Prostate gland (tissue), 2 donors: ENCODE results near the gene ZC3H12A. TPM values are rescaled to one million over a fixed set of nuclear protein-coding genes. Genes with fewer than 3 reads are reported as not detected.

ENCODE experiments used
- DNase-seq: peaks from one replicate; pipeline ENCODE4 v3.0.0-alpha.2; 2019; ENCODE audit warnings: low spot score
- H3K27ac ChIP-seq, 2 donors: fragments of 200-600 bp; sonication (generic); 2 replicates each; pipeline ENCODE4 v1.5.1; 2017 to 2019
- H3K27me3 ChIP-seq: fragments of 200-600 bp; sonication (generic); replicated peaks from 2 replicates; pipeline ENCODE4 v1.5.1; 2019; ENCODE audit not compliant: insufficient read depth
- H3K36me3 ChIP-seq, 2 donors: fragments of 200-600 bp; sonication (generic); 1 replicate in 1 of 2; 2 replicates in 1 of 2; pipeline versions ENCODE4 v1.5.1 to v1.8.1; 2017 to 2019
- H3K4me1 ChIP-seq: fragments of 200-600 bp; sonication (generic); replicated peaks from 2 replicates; pipeline ENCODE4 v1.5.1; 2019
- H3K4me3 ChIP-seq, 2 donors: fragments of 200-600 bp; sonication (generic); 2 replicates each; pipeline ENCODE4 v1.5.1; 2017 to 2019
- H3K9me3 ChIP-seq: fragments of 200-600 bp; sonication (generic); 2 replicates; pipeline ENCODE4 v1.5.1; 2017
- POLR2A ChIP-seq: fragments of 450-650 bp; IDR thresholded peaks from one replicate; pipeline ENCODE4 v1.6.1; 2016; ENCODE audit warnings: antibody characterized with exemption, mild to moderate bottlenecking
- POLR2AphosphoS5 ChIP-seq: sonication (generic); formaldehyde crosslinking; IDR thresholded peaks from one replicate; pipeline ENCODE4 v1.6.1; 2017; ENCODE audit warnings: antibody characterized with exemption
- WGBS: methylation state at CpG from one replicate; pipeline ENCODE4 v1.1.5; 2018; 5-methylcytosine and 5-hydroxymethylcytosine counted together
- intact Hi-C: fragments of 100-400 bp; cut with DNase I; formaldehyde crosslinking; loops from one replicate; pipeline ENCODE4 v1.14.2; 2022
- total RNA-seq, 2 donors: library from RNA; depleted of rRNA; stranded (reverse); fragments of >200 nt; gene quantifications; one replicate each; pipeline ENCODE4 v1.1.0, GENCODE V29; 2016
- TF ChIP-seq, protein P1 (sequence below), 4 experiments: fragments of 200-600 bp in 2 of 4; fragments of 450-650 bp in 2 of 4; sonication (generic) in 2 of 4; IDR thresholded peaks; 1 replicate in 3 of 4; 2 replicates in 1 of 4; pipeline ENCODE4 v1.5.1; 2016 to 2019; ENCODE audit warnings: antibody characterized with exemption in 4 of 4, mild to moderate bottlenecking in 2 of 4, moderate library complexity in 2 of 4

Gene ZC3H12A
- total RNA-seq, 2 donors from 2014 or later: 74.4 to 97.1 TPM

- no peak for DNase-seq
- WGBS: 61% methylated on average over 3 of the region's 3 CpGs
- H3K4me1 ChIP-seq: peaks cover 2% of the 10 kb centered on the region
- peak overlapping the region; percentile 19 to 20 for H3K27ac ChIP-seq
- H3K27me3 ChIP-seq: no peaks in the 10 kb centered on the region
- TF ChIP-seq POLR2AphosphoS5 (peak; percentile 57), POLR2A (no peak)
- TF ChIP-seq, protein P1, sequence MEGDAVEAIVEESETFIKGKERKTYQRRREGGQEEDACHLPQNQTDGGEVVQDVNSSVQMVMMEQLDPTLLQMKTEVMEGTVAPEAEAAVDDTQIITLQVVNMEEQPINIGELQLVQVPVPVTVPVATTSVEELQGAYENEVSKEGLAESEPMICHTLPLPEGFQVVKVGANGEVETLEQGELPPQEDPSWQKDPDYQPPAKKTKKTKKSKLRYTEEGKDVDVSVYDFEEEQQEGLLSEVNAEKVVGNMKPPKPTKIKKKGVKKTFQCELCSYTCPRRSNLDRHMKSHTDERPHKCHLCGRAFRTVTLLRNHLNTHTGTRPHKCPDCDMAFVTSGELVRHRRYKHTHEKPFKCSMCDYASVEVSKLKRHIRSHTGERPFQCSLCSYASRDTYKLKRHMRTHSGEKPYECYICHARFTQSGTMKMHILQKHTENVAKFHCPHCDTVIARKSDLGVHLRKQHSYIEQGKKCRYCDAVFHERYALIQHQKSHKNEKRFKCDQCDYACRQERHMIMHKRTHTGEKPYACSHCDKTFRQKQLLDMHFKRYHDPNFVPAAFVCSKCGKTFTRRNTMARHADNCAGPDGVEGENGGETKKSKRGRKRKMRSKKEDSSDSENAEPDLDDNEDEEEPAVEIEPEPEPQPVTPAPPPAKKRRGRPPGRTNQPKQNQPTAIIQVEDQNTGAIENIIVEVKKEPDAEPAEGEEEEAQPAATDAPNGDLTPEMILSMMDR (IDR thresholded peaks at IDR 0.05): peak in 1 of 4 experiments; percentile 57
- intact Hi-C loops: loop anchor here (5.0 kb wide), 1 partner anchor 224 kb away; no protein-coding TSS in a partner anchor
- no peak overlapping the region for H3K4me3 ChIP-seq
- no peaks in the 10 kb centered on the region for H3K9me3 ChIP-seq
- no peaks in the 10 kb centered on the region for H3K36me3 ChIP-seq
These were observed 15.8 kb upstream of the ZC3H12A start for GRCh38 chr1:37458551-37458950.

GRCh38 chr1:37461698-37462436, 12.5 kb upstream of the ZC3H12A start:
- TF ChIP-seq, protein P1 (IDR thresholded peaks at IDR 0.05): no peak
- peak; percentile 47 for TF ChIP-seq POLR2AphosphoS5
- 71% methylated on average over 9 of the region's 9 CpGs for WGBS
- peaks cover 15% of the 10 kb centered on the region for H3K4me1 ChIP-seq
- H3K27me3 ChIP-seq: no peaks in the 10 kb centered on the region
- H3K9me3 ChIP-seq: no peaks in the 10 kb centered on the region
- H3K27ac ChIP-seq: peak overlapping the region; percentile 29 to 46
- no peak overlapping the region for H3K4me3 ChIP-seq
- no peak for DNase-seq
- intact Hi-C loops: no loop called here
- no peaks in the 10 kb centered on the region for H3K36me3 ChIP-seq

DNA sequence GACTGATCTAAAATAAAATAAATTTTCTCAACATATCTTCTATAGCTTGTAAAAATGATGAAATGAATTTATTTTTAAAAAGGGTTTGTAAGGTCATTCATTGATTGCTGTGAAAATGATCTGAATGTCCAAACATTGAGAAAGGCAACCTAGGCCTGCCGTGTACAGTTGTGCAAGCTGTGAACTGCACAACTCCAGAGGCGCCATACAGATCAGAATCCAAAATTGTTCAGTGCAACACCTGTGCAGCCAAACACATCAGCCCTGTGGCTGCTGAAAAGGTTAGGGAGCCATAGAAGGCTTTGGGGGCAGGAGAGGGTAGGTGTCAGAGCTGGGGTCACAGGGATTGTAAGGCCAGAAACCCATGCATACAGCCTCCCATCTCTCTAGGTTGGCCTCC, 9.9 kb upstream of the ZC3H12A start:
- Histone ChIP-seq H3K4me1 (peaks cover 15% of the 10 kb centered on the region), H3K4me3 (no peak overlapping the region), H3K27me3 (no peaks in the 10 kb centered on the region), H3K36me3 (no peaks in the 10 kb centered on the region), H3K9me3 (no peaks in the 10 kb centered on the region), H3K27ac (peak overlapping the region; percentile 54 to 80)
- TF ChIP-seq, protein P1 (IDR thresholded peaks at IDR 0.05): no peak
- no peak for TF ChIP-seq POLR2A
- no peak for TF ChIP-seq POLR2AphosphoS5
- no peak for DNase-seq
- 80% methylated on average over 2 of the region's 2 CpGs for WGBS
- intact Hi-C loops: no loop called here

DNA sequence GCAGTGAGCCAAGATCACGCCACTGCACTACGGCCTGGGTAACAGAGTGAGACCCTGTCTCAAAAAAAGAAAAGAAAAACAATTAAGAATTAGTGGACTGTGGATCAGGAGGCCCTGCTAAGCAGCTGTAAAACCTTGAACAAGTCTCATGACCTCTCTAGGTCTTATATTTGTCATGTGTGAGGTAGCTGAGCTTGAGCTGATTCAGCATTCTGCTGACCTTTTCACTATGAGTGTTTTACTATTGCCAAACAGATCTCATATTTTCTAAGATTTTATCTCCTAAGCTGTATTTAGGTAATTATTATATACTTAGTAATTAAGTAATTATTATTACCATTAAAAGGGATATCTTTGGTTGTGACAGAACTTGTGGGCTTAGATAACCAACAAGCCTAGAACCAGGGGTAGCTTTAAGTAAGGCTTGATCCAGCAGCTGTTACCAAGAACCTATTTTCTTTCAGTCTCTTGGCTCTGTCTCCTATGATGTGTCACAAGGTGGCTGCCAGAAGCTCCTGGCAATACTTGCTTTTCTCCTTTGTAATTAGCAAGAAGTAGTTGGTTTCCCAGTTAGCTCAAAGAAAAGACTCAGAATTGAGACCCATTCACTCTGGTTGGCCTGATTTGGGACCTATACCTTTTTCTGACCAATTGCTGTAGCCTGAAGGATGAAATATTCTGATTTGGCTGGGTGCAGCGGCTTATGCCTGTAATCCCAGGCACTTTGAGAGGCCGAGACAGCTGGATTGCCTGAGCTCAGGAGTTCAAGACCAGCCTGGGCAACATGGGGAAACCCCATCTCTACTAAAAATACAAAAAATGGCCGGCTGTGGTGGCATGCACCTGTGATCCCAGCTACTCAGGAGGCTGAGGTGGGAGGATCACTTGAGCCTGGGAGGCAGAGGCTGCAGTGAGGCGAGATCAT, 8.5 kb upstream of the ZC3H12A start:
- no peak overlapping the region for H3K4me3 ChIP-seq
- WGBS: 91% methylated on average over 6 of the region's 6 CpGs
- TF ChIP-seq POLR2AphosphoS5: peak; percentile 44
- TF ChIP-seq, protein P1 (IDR thresholded peaks at IDR 0.05): no peak
- intact Hi-C loops: no loop called here
- no peak for DNase-seq
- no peaks in the 10 kb centered on the region for H3K9me3 ChIP-seq
- peaks cover 15% of the 10 kb centered on the region for H3K4me1 ChIP-seq
- peak overlapping the region; percentile 54 to 80 for H3K27ac ChIP-seq
- no peaks in the 10 kb centered on the region for H3K27me3 ChIP-seq
- no peaks in the 10 kb centered on the region for H3K36me3 ChIP-seq
